NCI-H146 (cell line): Measurements from ENCODE around the gene FOXD1.
"Not testable (repeated sequence)": the region's sequence is repeated elsewhere in the genome, so short reads cannot be mapped to it uniquely, and the experiment has no call there.

Source experiments
- DNase-seq: peaks from one replicate; lab custom pipeline; 2025; lab: John Stamatoyannopoulos, UW

The FOXD1 gene

DNA sequence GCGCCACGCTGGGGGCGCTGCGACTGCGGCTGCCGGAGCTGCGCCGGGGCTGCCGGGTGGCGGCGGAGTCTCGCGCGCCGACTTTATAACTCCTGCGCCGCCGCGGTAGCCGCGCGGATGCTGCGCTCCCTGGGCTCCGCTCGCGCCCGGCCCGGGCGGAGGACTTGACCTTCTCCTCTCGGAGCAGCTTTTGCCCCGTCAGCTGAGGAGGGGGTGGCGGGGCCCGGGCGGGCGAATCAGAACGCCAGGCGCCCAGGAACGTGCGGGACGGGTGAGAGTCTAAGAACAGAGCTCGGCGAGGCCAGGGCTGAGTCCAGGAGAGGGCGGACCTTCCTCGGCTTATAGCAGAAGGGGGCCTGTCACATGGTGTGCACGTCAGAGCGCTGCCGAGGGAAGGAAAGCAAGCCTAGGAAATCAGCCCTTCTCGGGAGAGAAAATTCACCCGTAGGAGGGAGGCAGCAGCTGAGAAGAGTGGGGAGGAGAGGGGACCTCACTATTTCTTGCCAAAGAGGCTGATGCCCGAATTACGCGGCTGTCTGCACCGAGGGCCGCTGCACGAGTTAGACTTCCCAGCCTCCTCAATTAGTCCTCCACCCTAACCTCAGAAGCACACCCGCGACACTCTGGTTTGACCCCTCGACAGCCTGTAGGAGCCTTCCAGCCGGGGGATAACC is at the start of gene FOXD1:
FOXD1 (minus strand) TSS at position 315 of the 674 bp plus-strand sequence. CDS start 415 bp downstream, outside the sequence.
- peak; percentile 95 for DNase-seq

DNA sequence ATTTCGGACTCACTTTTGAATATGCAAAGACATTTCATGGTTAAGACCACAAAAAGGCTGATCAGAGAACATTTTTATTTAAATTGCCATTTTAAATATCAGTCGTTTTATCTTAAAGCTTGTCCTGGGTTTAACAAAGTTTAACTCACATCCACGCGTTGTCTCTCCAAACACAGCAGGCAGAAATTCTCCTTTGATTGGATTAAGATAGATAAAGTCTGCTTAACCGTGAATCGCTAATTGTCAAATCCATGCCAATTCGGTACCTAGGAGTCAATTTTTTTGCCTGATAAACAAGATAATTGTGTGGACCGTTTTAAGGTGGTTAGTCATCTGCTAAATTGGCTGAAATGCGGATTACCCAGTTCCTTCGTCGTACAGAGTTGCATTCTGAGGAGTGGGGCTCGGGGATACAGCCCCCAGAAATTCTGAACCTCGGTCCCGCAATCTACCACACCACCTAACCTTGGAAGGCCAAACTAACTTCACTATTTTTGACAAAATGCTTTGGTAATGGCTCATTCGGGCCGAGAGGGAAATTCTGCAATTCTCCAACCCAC is 49.0 kb upstream of the FOXD1 start:
- DNase-seq = no peak

DNA sequence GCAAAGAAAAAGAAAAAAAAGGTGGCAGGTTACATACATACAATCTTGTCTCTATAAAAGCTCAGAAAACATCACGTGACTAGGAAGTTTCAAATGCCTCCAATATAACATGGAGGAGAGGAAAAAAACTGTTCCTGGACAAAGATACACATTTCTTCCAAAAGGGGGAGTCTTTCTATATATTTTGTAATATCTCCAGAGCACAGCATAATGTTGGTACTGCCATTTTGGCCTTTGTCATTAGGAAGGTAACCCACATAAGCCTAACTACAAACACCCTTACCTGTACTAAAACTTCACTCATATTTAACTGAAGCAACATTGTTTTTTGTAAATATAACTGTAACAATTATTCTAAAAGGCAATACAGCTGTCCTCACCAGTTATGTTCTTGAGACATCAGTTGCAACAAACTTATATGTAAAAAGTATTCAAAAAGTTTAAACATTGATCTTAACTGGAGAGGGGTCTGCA is 48.4 kb upstream of the FOXD1 start:
- peak; percentile 83 for DNase-seq

DNA sequence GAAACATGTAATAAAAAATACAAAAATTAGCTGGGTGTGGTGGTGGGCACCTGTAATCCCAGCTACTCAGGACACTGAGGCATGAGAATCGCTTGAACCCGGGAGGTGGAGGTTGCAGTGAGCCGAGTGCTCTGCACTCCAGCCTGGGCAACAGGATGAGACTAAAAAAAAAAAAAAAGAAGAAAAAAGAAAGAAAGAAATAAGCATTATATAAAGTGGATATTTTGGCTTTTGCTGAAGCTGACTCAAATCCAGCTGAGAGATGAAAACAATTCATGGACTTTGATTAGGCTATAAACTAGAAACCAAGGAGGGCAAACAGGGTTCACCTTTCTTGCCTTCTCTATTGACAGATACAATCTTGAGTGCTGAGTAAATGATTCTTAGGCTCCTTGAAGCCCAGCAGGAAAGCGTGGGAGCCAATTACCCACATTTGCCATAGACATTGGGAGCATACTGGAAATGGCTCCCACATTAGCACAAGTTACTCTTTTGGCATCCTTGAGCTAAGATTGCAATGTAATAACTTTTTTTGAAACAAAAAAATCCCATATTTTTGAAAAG is 47.3 kb upstream of the FOXD1 start:
- no peak for DNase-seq

DNA sequence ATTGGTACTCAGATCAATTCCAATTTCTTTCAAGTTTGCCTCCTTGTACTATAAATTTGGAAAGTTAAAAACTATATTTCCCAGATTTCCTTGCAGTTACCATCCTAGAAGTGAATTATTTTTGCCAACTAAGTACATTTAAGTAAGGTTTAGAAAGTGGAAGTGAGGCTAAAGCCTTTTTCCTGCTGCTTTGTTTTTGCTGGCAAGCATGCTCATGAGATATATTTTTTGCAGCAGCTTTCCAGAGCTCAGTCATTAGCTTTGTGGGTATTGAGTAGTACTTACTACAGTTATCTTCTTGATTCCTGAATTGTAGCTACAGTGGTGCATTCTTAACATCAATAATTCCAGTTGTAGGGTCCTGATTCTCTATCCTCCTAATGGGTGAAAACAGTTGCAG is 46.1 kb upstream of the FOXD1 start:
- no peak for DNase-seq

DNA sequence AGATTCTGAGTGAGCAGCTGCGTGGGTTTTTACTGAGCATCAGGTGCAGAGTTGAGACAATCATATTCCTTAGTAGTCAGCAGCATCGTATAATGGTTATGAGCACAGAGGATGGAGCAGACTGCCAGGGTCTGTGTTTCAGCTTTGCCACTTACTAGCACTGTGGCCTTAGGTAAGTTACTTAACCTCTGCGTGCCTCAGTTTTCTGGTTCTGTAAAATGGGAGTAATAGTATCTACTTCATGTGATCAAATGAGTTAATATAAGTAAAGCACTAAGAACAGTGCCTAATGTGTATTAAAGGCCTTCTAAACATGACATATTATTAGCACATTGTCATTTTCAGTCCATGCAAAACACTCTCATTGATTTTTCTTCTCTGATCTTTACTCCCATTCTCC is 44.8 kb upstream of the FOXD1 start:
- DNase-seq = no peak

DNA sequence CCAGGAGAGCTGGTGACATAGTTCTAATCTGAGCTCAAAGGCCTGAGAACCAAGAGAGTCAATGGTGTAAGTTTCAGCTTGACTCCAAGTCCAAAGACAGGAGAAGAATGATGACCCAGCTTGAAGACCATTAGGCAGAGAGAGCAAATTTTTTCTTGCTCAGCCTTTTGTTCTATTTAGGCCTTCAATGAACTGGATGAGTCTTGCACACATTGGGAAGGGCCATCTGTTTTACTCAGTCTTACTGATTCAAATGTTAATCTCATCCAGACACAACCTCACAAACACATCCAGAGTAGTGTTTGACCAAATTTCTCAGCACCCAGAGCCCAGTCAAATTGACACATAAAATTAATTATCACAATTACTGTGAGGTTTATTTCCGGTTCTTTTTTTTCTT is 42.6 kb upstream of the FOXD1 start:
- DNase-seq = no peak

DNA sequence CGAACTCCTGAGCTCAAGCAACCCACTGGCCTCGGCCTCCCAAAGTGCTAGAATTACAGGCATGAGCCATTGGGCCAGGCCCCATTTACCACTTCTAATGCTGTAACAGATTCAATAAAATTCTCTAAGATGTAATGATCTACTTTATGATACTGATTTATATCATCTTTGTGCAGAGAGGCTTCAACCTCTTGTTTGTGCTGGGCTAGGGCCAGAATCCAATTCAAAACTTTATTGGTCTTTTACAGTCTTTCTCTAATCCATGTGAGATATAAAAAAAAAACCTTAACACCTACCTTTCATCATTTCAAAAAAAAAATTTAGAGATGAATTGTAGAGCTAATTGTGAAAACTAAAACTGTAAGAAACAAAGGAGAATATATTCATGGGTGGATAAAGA is 41.5 kb upstream of the FOXD1 start:
- no peak for DNase-seq

DNA sequence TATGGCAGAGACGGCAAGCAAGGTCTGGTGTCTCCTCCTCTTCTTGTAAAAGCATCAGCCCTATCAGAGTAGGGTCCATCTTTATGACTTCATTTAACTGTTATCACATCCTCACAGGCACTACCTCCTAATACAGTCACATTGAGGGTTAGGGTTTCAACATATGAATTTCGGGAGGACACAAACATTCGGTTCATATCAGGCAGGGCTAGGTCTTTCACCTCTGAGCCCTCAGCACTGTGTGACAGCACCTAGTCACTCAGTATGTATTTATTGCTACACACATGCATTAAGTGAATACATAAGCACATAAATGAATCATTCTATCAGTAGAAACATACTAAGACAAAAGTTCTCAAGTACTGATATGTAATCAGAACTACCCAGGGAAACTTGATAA is 40.2 kb upstream of the FOXD1 start:
- no peak for DNase-seq

DNA sequence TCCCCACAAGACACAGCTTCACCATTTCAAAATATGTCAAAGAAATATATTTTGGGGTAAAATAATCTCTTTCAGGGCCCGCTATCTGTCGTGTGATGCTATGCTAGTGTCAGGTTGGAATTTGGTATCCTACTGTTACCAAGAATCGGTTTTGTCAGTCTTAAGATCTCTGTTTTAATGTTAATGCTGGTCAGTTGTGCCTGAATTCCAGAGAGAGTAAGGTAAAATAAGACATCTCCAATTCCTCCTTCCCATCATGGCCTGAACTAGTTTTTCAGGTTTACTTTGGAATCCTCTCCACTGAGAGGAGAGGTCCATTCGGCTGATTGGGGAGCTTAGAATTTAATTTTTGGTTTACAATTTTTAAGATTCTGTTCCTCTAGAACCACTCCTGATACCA is 39.2 kb upstream of the FOXD1 start:
- no peak for DNase-seq

DNA sequence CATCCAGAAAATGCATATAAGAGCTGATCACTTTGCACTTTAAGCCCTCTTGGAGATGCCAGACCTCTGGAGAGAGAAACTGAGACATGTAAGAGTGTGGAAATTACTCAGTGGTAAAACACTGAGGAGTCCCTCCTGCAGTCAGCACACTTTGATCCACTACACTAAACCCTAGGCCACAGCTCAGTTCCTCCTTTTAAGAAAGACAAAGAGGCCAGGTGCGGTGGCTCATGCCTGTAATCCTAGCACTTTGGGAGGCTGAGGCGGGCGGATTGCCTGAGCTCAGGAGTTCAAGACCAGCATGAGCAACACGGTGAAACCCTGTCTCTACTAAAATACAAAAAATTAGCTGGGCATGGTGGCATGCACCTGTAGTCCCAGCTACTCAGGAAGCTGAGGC is 38.7 kb upstream of the FOXD1 start:
- DNase-seq = not testable (repeated sequence)

DNA sequence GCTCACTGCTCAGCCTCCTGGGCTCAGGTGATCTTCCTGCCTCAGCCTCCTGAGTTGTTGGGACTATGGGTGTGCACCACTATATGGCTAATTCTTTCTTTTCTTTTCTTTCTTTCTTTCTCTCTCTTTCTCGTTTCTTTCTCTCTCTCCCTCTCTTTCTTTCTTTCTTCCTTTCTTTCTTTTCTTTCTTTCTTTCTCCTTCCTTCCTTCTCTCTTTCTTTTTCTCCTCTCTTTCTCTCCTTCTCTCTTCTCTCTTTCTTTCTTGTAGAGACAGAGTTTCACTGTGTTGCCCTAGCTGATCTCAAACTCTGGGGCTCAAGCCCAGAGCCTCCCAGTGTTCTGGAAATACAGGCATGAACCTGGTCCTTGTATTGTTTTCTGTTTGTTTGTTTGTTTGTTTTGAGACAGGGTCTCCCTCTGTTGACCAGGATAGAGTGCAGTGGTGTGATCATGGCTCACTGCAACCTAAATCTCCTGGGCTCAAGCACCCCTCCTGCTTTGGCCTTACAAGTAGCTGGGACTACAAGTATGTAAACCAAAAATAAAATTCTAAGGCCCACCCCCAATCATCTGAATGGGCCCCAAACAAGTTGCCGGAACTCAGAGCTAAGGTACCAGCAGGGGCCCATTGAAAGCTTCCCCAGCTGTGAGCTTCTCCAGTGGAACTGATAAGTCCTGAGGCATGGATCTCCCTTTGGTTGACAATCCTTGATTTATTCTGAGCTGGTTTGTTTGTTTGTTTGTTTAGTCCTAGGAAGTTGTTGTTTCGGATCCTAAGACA is 37.7 kb upstream of the FOXD1 start:
- DNase-seq = no peak

DNA sequence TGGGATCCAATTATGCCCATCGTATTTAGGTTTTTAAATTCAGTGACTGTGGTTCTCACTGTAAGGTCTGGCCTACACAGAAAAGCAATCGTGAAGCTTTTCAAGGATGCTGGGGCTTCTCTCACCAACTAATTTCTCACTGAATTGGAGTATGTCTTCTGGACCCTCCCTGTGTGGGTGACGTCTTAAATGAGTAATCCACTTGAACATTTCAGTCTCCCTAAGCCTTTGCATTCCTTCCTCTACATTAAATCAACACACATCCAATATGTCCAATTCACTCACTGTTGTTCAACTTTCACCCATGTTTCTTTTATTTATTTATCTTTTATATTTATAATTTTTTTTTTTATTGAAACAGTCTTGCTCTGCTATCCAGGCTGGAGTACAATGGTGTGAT is 37.1 kb upstream of the FOXD1 start:
- DNase-seq = no peak

DNA sequence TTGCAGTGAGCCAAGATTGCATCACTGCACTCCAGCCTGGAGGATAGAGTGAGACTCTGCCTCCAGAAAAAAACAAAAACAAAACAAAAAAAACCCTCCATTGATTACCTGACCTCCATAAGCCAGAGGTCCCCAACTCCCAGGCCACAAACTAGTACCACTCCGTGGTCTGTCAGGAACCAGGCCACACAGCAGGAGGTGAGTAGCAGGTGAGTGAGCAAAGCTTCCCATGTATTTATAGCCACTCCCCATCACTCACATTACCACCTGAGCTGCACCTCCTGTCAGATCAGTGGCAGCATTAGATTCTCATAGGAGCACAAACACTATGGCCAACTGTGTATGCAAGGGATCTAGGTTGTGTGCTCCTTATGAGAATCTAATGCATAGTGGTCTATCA is 35.9 kb upstream of the FOXD1 start:
- DNase-seq = no peak

DNA sequence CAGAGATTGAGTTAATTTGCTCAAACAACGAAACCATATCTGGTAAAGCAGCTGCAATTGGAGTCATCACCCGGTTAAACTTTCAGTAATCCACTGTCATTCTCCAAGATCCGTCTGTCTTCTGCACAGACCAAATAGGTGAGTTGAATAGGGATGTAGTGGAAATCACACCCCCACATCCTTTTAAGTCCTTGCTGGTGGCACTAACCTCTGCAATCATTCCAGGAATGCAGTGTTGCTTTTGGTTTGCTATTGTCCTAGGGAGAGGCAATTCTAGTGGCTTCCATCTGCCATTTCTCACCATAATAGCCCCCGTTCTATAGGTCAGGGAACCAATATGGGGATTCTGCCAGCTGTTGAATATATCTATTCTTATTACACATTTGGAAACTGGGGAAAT is 35.1 kb upstream of the FOXD1 start:
- no peak for DNase-seq

DNA sequence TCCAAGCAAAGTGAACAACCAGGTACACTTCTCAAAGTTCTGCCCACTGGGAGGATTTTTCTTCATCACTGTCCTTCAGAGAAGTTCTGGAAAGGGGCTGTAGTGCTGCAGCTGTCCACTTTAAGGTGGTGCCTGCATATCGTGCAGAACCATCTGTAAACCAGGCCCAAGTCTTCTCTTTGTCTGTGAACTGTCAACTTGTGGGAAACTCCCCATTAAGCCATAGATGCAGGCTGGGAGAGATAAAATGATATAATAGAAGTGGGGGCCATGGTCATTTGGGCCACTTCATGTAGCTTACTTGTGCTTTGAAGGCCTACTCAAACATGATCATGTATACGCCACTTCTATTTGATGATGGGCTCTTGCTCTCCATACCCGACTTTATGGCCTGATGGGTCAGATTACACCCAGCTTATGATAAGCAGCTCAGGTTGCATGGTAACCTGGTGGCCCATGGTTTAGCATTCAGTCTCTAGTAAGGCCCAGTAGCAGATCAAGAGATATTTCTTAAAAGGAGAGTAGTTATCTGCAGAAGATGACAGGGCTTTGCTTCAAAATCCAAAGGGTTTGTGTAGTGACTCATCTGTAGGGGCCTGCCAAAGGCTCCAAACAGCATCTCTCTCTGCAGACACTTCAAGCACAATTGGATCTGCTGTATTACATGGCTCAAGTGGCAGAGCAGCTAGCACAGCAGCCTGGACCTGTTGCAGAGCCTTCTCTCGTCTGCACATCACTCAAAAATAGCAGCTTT is 34.0 kb upstream of the FOXD1 start:
- peak; percentile 10 for DNase-seq

DNA sequence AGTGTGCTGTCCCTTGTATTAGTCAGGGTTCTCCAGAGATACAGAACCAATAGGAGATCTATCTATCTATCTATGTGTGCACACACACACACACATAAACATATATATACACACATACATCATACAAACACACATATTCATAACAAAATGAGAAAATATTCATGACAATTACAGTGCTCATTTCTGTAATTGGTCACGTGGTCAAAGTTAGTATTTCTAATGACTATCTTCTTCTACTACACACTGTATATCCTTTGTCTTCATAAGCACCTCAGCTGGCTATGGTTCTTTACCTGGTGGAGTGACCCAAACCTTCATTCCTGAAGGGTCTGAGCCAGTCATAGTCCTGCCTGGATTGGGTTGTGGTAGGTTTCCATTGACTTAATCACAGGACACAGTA is 31.9 kb upstream of the FOXD1 start:
- DNase-seq = no peak

DNA sequence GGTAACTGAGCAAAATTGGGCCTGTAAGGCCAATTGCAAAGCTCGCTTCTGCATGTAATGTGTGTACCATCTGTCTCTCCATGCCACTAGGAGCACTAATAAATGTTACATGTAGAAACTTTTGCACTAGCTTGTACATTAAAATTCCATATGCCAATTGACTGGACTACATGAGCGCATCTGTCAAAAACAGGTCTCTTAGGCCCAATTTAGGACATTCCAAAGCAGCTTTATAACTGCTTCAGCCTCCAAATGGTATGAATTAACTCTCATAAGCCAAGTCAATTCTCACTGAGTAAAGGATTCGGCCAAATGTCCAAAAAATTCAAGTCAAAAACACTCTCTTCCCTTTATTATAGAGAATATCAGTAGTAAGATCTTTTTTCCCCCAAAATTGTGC is 23.5 kb upstream of the FOXD1 start:
- no peak for DNase-seq

DNA sequence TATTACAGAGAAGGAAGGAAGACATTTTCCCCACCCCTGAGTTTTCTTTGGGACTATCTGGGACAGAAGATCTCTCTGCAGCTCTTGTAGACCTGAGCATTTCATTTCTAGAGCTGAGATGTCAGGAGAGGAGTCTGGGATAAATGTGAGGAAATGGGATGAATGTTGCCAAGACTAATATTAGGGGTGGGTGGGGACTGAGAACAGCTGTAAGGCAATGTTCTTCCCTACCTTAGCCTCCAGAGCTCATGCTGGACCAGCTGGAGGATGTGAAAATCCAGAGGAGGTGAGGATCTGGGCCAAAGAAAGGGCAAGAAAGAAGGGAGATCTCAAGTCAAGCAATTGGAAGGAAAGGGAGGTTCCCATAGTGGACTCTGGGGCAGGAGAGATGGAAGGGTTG is 23.1 kb upstream of the FOXD1 start:
- DNase-seq = no peak

DNA sequence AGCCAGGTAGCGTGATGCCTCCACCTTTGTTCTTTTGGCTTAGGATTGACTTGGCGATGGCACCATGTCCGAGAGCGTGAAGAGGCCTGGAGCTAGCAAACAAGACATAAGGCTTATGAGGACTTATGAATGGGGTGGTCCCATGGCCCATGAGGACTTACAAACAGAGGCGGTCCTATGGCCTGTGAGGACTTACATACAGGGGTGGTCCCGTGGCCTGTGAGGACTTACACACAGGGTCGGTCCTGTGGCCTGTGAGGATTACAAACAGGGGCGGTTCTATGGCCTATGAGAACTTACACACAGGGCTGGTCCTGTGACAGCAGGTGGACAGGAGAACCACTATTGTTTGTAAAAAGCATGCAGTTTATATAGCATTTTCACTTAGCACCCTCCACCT is 21.3 kb upstream of the FOXD1 start:
- no peak for DNase-seq

DNA sequence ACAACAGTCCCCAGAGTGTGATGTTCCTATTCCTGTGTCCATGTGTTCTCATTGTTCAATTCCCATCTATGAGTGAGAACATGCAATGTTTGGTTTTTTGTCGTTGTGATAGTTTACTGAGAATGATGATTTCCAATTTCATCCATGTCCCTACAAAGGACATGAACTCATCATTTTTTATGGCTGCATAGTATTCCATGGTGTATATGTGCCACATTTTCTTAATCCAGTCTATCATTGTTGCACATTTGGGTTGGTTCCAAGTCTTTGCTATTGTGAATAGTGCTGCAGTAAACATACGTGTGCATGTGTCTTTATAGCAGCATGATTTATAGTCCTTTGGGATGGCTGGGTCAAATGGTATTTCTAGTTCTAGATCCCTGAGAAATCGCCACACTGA is 20.1 kb upstream of the FOXD1 start:
- DNase-seq = not testable (repeated sequence)

DNA sequence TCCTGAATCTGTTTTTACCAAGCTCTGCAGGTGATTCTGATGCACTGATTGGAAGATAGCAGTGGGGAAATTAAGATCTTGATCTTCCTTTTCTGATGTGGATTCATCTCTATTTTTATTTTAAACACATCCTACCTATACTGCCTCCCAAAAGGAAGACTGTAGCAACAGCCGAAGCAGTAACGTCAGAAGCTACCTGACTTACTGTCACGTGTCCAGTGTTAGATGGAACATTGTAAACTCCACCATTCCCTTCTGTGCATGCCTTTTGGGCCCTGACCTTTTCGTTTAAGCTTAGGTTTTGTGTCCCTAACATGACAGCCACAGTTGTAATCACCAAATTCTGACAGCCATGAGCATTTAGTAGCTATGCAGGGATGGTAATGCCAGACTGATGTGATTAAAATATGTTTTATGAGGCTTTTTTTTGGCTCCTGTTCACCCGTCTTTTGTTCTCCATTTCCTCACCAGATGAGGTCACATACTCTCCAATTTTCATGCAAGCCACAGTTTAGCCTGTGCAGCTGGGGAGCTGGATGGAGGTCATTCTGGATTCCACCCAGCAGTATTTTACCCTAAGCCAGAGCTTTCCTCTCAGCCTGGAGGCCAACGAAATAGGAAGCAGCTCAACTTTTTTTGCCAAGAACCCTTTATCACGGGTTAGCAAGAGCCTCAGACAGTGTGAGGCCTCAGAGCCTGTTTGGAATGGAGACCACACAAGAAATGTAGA is 15.6 kb upstream of the FOXD1 start:
- no peak for DNase-seq
